HepG2 (cell line): ENCODE measurements around the gene CDHR3.

ENCODE experiments used
- ARNTL ChIP-seq: sonication (generic); formaldehyde crosslinking; IDR thresholded peaks from 2 replicates; pipeline ENCODE4 v1.4.0; 2020; ENCODE audit warnings: mild to moderate bottlenecking, missing genetic modification reagents
- CEBPB ChIP-seq: IDR thresholded peaks from 2 replicates; pipeline ENCODE4 v1.6.1; 2011; ENCODE audit warnings: low read depth, low read length, improper control_type of control experiment, borderline replicate concordance
- FOSL1 ChIP-seq: sonication (generic); formaldehyde crosslinking; IDR thresholded peaks from 2 replicates; pipeline ENCODE4 v1.9.0; 2021; ENCODE audit warnings: missing genetic modification reagents, borderline replicate concordance
- GABPB1 ChIP-seq: IDR thresholded peaks from 2 replicates; pipeline ENCODE4 v1.6.1; 2016; ENCODE audit warnings: mild to moderate bottlenecking, missing genetic modification reagents, moderate library complexity, missing compliant biosample characterization
- ZNF138 ChIP-seq: sonication (generic); formaldehyde crosslinking; IDR thresholded peaks from 2 replicates; pipeline ENCODE4 v1.5.0; 2020; ENCODE audit warnings: mild to moderate bottlenecking, low read depth, missing genetic modification reagents
- ZNF274 ChIP-seq: sonication (generic); formaldehyde crosslinking; IDR thresholded peaks from 2 replicates; pipeline ENCODE4 v1.5.1; 2020; ENCODE audit warnings: mild to moderate bottlenecking, missing genetic modification reagents
- TF ChIP-seq, protein P1 (sequence below): sonication (generic); formaldehyde crosslinking; IDR thresholded peaks from 2 replicates; pipeline ENCODE4 v1.5.0; 2020; ENCODE audit warnings: mild to moderate bottlenecking, missing genetic modification reagents, moderate library complexity
- TF ChIP-seq, protein P2 (sequence below): sonication (generic); formaldehyde crosslinking; IDR thresholded peaks from 2 replicates; pipeline ENCODE4 v1.8.1; 2023; ENCODE audit warnings: missing genetic modification reagents, inconsistent platforms, borderline replicate concordance
- TF ChIP-seq, protein P3 (sequence below): sonication (generic); formaldehyde crosslinking; IDR thresholded peaks from 2 replicates; pipeline ENCODE4 v1.8.0; 2022; ENCODE audit warnings: low read depth, missing genetic modification reagents

DNA sequence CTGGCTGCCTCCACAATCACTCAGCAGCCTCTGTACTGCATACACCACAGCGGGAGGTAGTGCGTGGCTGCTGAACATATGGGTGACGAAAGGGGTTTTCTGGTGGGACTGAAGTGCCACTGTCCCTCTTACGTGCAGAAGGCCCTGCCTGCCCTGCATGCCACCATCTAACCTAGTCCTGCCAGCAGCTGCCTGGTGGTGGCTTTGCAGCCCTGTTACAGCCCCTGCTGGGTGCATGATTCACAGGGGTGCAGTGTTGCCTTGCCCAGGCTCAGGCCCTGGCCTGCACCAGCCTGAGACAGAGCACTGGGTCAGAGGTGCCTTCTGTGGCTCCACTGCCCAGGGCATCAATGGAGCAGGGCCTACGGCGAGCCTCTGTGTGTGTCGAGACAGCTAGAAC, 98.9 kb downstream of the CDHR3 start:
- TF ChIP-seq FOSL1 (CRISPR knock-in tag): no peak
- TF ChIP-seq, protein P1, sequence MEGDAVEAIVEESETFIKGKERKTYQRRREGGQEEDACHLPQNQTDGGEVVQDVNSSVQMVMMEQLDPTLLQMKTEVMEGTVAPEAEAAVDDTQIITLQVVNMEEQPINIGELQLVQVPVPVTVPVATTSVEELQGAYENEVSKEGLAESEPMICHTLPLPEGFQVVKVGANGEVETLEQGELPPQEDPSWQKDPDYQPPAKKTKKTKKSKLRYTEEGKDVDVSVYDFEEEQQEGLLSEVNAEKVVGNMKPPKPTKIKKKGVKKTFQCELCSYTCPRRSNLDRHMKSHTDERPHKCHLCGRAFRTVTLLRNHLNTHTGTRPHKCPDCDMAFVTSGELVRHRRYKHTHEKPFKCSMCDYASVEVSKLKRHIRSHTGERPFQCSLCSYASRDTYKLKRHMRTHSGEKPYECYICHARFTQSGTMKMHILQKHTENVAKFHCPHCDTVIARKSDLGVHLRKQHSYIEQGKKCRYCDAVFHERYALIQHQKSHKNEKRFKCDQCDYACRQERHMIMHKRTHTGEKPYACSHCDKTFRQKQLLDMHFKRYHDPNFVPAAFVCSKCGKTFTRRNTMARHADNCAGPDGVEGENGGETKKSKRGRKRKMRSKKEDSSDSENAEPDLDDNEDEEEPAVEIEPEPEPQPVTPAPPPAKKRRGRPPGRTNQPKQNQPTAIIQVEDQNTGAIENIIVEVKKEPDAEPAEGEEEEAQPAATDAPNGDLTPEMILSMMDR: no peak
- TF ChIP-seq GABPB1 (CRISPR knock-in tag): no peak
- TF ChIP-seq, protein P2, sequence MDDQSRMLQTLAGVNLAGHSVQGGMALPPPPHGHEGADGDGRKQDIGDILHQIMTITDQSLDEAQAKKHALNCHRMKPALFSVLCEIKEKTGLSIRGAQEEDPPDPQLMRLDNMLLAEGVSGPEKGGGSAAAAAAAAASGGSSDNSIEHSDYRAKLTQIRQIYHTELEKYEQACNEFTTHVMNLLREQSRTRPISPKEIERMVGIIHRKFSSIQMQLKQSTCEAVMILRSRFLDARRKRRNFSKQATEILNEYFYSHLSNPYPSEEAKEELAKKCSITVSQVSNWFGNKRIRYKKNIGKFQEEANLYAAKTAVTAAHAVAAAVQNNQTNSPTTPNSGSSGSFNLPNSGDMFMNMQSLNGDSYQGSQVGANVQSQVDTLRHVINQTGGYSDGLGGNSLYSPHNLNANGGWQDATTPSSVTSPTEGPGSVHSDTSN (CRISPR knock-in tag): no peak
- TF ChIP-seq ZNF138 (CRISPR knock-in tag): no peak
- TF ChIP-seq CEBPB: no peak
- no peak for TF ChIP-seq ZNF274 (CRISPR knock-in tag)
- no peak for TF ChIP-seq ARNTL (CRISPR knock-in tag)
- TF ChIP-seq, protein P3, sequence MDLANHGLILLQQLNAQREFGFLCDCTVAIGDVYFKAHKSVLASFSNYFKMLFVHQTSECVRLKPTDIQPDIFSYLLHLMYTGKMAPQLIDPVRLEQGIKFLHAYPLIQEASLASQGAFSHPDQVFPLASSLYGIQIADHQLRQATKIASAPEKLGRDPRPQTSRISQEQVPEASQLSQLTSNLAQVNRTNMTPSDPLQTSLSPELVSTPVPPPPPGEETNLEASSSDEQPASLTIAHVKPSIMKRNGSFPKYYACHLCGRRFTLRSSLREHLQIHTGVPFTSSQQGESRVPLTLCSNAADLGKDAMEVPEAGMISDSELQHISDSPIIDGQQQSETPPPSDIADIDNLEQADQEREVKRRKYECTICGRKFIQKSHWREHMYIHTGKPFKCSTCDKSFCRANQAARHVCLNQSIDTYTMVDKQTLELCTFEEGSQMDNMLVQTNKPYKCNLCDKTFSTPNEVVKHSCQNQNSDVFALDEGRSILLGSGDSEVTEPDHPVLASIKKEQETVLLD: no peak
